ENCODE results near the gene GATA6.
"Not testable (repeated sequence)": the region's sequence is repeated elsewhere in the genome, so short reads cannot be mapped to it uniquely, and the experiment has no call there.

GATA6 gene

DNA sequence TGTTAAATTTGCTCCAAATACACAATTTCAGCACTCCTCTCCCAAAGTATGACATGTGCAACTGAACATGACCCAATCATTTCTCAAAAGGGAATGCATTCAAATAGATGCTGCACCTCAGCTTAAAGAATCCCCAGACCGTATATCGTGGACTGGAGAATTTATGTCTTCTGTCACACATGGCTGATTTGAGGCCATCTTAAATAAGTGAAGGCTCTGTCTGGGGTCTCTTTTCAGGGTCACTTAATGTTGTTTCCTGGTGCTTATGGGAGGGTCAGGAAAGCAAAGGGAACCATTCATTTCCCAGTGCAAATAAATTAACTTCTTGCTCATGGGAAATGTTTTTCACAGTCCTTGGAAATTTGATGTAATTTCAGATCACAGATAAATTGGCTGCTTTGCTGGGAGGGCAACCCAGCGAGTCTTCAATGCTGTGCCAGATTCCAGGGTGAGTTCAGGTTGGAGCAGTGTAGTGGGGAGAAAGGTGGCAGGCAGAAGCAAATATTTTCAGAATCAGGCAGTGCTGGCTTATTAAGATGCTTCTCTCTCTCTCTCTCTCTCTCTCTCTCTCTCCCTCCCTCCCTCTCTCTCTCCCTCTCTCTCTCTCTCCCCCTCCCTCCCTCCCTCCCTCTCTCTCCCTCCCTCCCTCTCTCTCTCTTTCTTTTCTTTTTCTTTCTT is 34.3 kb downstream of the GATA6 start:
- no peak for DNase-seq (ENCODE audit: low read depth in 1 of 2, low spot score in 1 of 2)

DNA sequence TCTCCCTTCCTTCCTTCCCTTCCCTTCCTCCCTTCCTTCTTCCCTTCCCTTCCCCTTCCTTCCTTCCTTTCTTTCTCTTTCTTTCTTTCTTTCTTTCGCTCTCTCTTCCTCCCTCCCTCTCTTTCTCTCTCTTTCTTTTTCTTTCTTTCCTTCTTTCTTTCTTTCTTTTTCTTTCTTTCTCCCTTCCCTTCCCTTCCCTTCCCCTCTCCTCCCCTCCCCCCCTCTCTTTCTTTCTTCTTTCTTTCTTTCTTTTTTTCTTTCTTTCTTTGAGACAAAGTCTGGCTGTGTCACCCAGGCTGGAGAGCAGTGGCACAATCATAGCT is 34.8 kb downstream of the GATA6 start:
- no peak for DNase-seq (ENCODE audit: low read depth in 1 of 2, low spot score in 1 of 2)

DNA sequence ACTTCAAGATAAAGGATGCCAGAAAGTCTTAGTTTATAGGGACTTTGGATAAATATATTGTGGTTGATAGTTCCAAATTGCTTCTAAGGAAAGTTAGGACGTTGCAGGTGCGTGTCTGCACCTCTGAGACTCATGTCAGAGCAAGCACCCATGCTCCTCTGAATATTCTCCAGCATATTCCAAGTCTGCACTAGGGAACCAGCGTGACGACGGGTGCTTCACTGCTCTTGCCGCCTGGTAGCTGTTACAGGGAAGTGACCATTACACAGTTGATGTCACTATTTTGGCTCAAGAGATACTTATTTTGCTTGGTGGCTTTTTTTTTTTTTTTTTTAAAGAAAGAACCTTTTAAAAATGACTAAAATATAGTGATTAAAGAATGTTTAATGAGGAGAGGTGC is 35.6 kb downstream of the GATA6 start:
- DNase-seq (ENCODE audit: low read depth in 1 of 2, low spot score in 1 of 2), result no peak

DNA sequence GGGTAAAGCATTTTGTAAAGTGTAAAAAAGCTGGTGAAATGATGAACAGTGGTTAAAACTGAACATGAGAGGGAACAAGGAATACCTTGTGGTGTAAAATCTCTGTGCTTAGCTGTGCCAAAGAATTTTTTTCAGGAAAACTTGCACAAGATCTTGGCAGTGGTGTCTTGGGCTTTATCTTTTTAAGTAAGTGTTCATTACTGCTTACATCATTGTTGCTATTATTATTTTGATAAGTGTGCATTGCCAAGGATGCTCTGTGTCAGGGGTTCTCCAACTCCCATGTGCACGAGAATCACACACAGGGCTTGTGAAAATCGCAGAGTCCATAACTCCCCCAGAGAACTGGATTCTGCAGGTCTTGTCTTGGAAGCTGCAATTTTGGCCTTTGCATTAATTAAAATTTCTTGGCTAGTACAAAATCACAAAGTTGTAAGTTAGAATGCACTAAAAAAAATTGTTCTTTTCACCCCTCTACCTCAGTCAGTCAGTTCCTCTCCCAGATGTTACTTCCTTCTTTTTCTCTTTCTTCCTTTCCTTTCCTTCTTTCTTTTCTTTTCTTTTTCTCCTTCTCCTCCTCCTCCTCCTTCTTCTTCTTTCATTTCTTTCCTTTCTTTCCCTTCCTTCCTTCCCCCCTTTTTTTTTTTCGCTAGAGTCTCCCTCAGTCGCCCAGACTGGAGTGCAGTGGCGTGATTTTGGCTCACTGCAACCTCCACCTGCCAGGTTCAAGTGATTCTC is 37.8 kb downstream of the GATA6 start:
- DNase-seq (ENCODE audit: low read depth in 1 of 2, low spot score in 1 of 2), result no peak

DNA sequence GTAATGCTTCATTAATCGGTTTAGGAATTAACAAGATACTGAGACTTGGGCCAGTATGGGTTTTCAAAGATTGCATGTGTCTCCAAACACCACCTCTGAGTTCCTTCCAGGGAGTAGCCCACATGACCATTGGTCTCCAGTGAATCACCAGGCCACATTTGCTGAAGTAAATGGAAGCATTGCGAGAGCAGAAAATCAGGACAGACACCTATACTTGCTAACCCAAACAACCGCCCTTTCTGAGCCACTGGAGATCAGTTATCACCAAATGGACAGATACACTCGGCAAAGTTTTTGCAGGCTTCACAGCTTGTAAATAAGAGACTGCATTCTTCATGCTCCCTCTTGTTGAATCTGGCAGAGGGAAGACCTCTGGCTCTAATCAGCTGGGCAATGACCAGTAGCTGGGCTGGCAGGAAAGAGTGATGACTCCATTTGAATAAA is 40.9 kb downstream of the GATA6 start:
- DNase-seq (ENCODE audit: low read depth in 1 of 2, low spot score in 1 of 2), result no peak

DNA sequence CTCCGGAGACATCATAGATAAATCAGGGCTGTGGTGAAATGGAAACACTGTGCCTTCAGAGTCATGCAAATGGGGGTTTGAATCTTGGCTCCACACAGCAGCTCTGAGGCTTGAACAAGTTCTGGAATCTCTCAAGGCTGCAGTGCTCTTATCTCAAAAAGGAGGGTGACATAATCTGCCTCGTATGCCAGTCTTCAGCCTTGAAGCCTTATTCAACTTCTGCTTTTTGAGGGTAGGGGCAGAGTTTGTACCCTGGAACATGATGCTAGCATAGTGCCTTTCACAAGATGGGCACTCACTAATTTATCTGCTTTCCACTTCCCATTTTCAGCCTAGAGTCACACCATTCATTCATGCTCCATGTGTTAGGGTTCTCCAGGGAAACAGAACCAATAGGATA is 42.3 kb downstream of the GATA6 start:
- no peak for DNase-seq (ENCODE audit: low read depth in 1 of 2, low spot score in 1 of 2)

DNA sequence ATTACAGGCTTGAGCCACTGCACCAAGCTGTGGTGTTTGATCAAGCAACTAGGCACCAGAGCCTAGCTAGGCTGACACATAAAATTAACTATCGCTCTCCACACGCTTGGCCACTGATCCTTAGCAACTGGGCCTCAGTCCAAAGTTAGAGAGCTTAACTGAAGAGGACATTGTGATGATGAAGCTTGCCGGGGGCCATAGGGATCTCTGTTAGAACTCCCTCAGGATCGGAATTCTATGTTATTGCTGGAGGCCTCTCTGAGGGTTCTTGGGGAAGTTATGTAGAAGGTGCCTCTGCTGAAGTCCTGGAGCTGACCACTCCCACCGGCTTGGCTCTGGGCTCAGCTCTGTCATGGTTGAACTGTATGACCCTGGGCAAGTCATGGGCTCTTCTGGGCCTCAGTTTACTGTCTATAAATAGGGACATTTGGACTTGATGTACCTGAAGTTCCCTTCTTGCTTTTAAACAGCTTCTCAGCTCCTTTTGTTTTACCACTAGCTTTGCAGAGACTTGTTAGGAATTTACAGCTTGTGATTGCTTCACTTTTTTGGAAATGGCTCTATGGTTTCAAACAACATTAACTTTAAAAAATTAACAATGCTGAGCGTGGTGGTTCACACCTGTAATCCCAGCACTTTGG is 44.1 kb downstream of the GATA6 start:
- no peak for DNase-seq (ENCODE audit: low read depth in 1 of 2, low spot score in 1 of 2)

DNA sequence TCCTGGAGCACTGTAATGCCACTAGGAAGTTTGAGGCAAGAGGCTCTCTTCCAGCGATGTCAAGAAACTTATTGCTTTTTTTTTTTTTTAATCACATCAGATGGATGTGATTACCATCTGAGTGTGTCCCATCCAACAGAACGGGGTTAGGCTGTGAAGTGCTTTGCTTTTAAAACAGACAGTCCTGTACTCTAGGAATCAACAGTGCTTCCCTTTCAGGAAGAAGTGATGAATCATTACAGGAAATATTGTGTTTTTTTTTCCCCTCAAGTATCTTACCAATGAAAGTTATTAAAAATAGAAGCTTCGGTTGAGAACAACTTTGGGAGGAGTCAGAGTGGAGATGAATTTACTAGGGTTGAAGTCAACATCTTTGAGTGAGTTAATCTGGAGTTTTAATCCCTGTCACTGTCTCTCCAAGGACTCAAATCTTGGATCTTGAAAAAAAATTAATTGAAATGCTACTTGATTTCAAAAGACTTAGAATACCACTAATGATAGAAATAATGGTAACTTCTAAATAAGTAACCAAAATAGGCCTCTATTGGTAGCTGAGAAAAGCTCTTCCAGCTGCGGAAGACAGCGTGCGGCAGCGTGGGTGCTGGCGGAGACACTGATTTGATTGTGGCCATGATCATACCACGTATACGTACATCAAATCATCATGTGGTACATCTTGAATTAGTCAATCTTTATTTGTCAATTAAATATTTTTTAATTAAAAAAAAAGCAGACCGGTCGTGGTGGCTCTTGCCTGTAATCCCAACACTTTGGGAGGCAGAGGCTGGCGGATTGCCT is 45.5 kb downstream of the GATA6 start:
- no peak for DNase-seq (ENCODE audit: low read depth in 1 of 2, low spot score in 1 of 2)

DNA sequence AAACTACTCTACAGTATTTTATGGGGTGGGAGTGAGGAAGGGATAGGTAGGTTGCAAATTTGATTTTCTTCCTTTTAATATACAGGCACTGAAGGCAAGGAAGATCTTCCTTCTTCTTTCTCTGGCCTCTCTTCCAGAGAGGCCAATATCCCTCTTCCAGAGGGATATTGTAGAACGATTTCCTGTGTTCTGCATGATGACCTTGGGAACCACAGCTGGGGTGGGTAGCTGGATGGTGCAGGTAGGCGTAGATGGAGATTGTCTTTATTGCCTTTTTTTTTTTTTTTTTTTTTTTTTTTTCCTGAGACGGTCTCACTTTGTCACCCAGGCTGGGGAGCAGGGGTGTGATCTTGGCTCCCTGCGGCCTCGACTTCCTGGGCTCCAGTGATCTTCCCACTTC is 49.4 kb downstream of the GATA6 start:
- DNase-seq (ENCODE audit: low read depth in 1 of 2, low spot score in 1 of 2), result no peak

DNA sequence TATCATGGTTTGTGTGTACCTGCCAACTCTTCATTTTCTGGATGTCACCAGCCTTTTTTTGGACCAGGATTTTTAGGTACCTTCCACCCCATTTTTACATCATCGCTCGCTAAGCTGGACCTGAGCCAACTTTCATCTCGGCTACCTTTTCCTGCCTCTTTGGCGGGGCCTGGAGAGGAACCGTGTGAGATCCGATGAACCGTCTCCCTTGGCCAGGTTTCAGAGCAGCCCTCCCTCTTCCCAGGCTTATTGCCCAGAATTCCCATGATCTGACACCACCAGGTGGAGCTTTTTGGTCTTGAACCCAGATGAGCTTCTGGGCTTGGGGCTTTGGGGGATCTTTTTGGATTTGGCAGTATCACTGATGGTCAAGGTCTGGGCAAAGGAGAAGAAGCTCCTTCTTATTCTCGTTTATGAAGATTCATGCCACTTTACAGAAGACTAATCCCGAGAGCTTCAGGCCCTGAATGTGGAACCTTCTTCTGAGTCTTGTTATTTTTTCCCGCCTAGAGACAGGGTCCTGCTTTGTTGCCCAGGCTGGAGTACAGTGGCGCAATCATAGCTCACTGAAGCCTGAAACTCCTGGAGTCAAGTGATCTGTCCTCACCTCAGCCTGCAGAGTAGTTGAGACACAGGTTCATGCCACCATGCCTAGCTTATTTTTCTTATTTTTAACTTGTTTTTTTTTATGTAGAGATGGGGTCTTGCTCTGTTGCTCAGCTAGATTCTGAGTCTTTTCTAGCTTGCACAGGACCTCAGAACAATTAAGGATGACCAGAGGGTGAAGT is 50.4 kb downstream of the GATA6 start:
- DNase-seq (ENCODE audit: low read depth in 1 of 2, low spot score in 1 of 2), result no peak

DNA sequence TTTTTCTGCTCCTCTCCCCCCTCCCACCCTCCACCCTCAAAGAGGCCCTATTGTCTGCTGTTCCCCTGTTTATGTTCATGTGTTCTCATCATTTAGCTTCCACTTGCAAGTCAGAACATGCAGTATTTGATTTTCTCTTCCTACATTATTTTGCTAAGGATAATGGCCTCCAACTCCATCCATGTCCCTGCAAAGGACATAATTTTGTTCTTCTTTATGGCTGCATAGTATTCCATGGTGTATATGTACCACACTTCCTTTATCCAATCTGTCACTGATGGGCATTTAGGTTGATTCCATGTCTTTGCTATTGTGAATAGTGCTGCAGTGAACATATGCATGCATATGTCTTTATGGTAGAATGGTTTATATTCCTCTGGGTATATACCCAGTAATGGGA is 51.2 kb downstream of the GATA6 start:
- DNase-seq (ENCODE audit: low read depth in 1 of 2, low spot score in 1 of 2), result not testable (repeated sequence)

DNA sequence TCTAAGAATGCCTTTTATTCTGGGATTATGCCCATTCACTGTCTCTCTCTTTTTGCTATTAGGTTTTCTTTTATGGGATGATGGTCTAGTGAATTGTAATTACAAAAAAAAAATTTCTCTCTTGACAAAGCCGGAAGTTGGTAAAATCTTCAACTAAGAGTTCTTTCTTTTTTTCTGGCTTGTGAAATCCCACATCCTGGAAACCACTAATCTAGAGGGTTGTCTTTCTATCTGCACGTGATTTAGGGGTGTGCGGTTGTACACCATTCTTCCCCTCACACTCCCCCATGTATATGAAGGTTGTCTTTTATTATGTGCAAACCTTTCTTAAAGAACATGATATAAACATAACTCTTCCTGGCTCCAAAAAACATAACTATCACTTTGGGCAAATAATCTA is 52.0 kb downstream of the GATA6 start:
- no peak for DNase-seq (ENCODE audit: low read depth in 1 of 2, low spot score in 1 of 2)

DNA sequence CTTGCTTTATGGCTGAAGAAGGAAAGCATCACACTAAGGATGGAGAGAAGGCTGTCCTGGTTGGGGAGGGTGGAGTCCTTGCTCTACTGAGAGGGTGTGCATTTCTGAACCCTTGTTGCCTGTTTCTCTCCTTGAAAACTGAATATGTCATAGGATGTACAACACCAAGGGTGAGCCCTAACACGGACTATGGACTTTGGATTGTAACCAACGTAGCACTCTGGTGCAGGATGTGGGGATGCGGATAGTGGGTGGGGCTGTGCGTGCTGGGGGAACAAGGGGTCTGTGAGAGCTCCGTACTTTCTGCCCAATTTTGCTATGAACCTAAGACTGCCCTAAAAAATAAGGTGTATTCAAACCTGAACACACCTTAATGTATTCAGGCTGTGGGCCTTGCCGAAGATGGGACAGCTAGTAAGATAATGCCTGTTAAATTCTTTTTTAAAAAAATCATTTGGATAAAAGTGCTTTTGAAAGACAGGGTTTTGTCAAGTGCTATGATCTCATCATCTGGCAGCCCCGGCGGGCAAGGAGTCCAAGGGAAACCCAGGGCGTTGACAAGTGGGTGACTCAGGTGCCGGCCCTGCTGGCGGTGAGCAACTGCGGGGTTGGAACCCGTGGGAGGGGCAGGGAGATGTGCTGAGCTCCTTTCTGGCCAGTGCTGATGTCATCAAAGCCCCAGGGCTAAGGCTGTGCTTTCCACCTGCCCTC is 54.0 kb downstream of the GATA6 start:
- DNase-seq (ENCODE audit: low read depth in 1 of 2, low spot score in 1 of 2), result no peak

DNA sequence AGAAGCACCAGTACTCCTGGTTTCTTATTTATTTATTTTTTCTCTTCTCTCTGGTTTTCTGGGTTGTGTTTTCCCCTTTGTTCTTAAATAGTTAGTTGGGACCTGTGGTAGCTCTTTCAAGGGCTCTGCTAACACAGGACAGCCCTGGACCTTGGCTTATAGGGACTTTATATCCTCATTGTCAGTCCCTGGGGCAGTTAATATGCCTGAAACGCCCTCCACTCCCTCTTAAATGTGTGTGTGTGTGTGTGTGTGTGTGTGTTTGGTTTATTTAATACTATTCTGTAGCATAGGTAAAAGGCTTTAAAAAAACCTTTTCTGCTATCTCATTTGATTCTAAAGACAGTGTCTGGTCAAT is 54.6 kb downstream of the GATA6 start:
- DNase-seq (ENCODE audit: low read depth in 1 of 2, low spot score in 1 of 2), result no peak

DNA sequence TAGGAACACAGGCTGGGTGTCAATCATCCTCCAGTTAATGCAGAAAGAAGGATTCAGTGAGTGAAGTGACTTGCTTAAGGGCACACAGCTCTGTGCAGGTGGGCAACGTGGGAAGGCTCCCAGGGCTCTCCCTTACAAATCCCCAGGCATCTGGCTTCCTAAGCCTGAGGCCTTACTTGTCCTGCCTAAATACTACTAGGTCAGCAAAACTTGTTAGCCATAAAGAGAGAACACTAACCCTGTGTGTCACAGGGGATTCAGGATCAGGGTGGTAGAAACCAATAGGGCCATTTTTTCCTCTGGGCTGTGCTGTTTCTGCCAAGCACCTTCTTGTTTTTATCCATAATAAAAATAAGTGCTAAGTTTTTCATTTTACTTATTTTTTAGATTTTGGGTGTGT is 55.0 kb downstream of the GATA6 start:
- no peak for DNase-seq (ENCODE audit: low read depth in 1 of 2, low spot score in 1 of 2)

DNA sequence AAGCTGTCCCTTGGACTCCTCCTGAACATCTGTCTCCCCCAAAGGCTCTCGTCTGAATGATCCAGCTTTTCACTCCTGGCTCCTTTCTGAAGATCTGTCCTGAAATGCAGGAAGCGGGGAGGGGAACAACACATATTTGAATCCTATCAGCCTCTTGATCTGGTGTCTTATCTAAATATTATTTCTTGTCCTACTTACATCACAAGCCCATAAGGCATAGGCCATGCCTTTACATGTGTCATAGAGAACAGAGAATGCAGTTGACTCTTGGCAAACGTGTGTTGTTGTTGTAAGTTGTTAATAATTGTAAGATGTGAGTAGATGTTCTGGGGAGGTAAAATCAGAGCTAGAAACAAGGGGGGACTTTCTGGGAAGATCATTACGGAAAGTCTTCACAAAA is 57.4 kb downstream of the GATA6 start:
- DNase-seq (ENCODE audit: low read depth in 1 of 2, low spot score in 1 of 2), result no peak

DNA sequence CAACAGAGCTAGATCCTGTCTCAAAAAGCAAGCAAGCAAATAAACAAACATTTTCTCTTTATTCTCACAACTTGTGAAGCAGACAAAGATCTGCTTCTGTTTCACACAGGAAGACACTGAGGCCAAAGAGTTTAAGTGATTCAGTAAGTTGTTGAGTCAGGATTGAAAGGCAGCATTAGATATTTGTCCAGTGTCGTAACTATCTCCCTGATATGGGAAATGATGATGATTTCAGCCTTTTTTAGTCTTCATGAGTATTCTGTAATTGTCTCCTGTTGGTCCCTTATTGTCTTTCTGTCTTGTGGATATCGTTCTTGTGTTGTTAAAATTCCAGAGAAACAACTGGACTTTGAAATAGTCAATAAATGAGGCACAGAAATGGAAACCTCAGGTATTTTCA is 59.6 kb downstream of the GATA6 start:
- DNase-seq (ENCODE audit: low read depth in 1 of 2, low spot score in 1 of 2), result no peak

DNA sequence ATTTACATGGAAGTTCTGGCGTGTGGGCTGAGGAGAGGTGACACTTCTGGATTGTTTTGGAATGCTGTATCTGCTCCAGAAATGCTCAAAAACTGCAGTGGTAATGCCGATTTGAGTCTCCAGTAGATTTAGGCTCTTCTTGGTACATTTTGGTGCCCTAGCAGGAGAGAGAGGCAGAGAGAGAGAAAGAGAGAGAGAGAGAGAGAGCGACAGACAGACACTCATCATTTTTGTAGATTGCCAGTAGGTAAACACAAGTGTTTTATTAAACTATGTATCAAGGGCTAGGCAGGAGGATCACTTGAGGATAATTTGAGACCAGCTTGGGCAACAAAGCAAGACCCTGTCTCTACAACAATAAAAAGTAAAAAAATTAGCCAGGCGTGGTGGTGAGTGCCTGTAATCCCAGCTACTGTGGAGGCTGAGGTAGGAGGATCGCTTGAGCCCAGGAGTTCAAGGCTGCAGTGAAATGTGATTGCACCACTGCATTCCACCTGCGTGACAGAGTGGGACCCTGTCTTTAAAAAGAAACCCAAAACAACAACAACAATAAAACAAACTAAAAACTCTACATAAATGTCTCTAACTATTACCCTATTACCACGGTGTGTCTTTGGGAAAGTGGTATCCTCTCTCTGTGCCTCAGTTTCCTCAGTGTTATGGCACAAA is 60.2 kb downstream of the GATA6 start:
- no peak for DNase-seq (ENCODE audit: low read depth in 1 of 2, low spot score in 1 of 2)

DNA sequence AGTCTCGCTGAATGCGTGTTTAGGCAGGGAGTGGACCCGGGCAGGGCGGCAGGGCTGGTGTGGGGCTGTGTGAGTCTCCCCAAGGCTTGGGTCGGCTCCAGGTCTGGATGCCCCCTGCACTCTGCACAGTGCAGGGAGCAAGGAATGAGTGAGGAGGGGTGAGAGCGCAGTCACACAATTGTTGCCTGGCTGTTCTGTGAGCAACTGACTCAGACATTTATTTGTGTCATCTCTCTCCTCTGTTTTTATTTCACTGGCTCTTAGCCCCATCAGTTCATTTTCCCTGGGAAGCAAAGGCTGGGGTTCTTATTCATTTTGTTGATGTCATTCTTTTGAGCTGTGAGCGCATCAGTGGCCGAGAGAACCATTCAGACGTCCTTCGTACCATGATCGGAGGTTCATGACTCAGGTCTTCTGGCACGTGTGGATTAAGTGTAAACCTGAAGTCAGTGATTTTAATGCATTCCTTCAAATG is 61.1 kb downstream of the GATA6 start:
- no peak for DNase-seq (ENCODE audit: low read depth in 1 of 2, low spot score in 1 of 2)

DNA sequence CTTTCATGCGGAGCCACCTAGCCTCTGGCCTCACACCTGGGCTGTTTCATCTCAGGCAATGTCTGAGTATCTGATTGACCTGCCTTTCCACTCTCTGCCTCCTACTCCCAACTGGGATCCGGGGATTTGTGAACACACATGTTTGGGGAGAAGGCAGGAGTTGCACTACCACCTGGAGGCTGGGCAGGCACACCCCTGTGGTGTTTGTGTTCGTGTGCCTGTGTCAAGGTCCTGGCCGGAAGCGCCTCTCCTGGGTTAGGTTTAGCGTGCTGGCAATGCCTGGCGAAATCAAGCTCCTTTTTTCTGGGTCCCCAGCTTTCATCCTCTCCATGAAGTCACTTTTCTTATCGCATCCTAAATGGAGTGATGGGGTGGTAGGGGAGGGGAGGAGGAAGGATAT is 63.9 kb downstream of the GATA6 start:
- no peak for DNase-seq (ENCODE audit: low read depth in 1 of 2, low spot score in 1 of 2)
